ENCODE measurements around the gene DDX20.

GRCh38 chr1:111804776-111805175 lies 49.1 kb downstream of the DDX20 start:
- TF ChIP-seq POLR2AphosphoS5 (IDR thresholded peaks at IDR 0.05; ENCODE audit: low read depth, low read length) (no peak), POLR2A (IDR thresholded peaks at IDR 0.05; ENCODE audit: low read depth, low read length) (no peak)

Measured in GM12891 (cell line).